Peyer's patch (tissue), 4 donors: Measurements from ENCODE around the gene CREBL2.

Source experiments
- CTCF ChIP-seq, 6 experiments: fragments of 450-650 bp in 4 of 6; fragments of 200-600 bp in 2 of 6; sonication (generic) in 1 of 6; IDR thresholded peaks; one replicate each; pipeline ENCODE4 v1.5.1; 2017 to 2019; ENCODE audit warnings: antibody characterized with exemption in 6 of 6, mild to moderate bottlenecking in 3 of 6, moderate library complexity in 1 of 6
- POLR2A ChIP-seq, 2 donors: fragments of 450-650 bp; IDR thresholded peaks; one replicate each; pipeline ENCODE4 v1.5.1; 2017; ENCODE audit warnings: antibody characterized with exemption in 2 of 2, mild to moderate bottlenecking in 2 of 2, moderate library complexity in 2 of 2

- TF ChIP-seq POLR2A (IDR thresholded peaks at IDR 0.05) = no peak
- no peak for TF ChIP-seq CTCF (IDR thresholded peaks at IDR 0.05)
Measured at GRCh38 chr12:12653922-12654321, 42.2 kb downstream of the CREBL2 start.
